22Rv1 (cell line): ENCODE data around the gene TMEM240.

Source experiments
- CTCF ChIP-seq: fragments of 450-650 bp; IDR thresholded peaks from 2 replicates; pipeline ENCODE4 v1.5.1; 2017; ENCODE audit warnings: mild to moderate bottlenecking
- ZFX ChIP-seq: fragments of 450-650 bp; IDR thresholded peaks from 2 replicates; pipeline ENCODE4 v1.6.1; 2017; ENCODE audit warnings: antibody characterized with exemption, borderline replicate concordance

- no peak for TF ChIP-seq CTCF
- no peak for TF ChIP-seq ZFX
Observed at GRCh38 chr1:1539310-1540089, 924 bp downstream of the TMEM240 start.
